Neutrophil (primary cell): ENCODE data around the gene CENPB.

Source experiments
- H3K27ac ChIP-seq: fragments of 200-600 bp; sonication (generic); 2 replicates; pipeline ENCODE4 v1.5.1; 2016; ENCODE audit warnings: mild to moderate bottlenecking, moderate library complexity
- H3K27me3 ChIP-seq: fragments of 200-600 bp; sonication (generic); 2 replicates; pipeline ENCODE4 v1.6.0; 2016; ENCODE audit warnings: mild to moderate bottlenecking
- H3K36me3 ChIP-seq: fragments of 200-600 bp; sonication (generic); 2 replicates; pipeline ENCODE4 v1.5.1; 2017
- H3K4me1 ChIP-seq, 2 experiments: fragments of 200-600 bp in 1 of 2; sonication (generic) in 1 of 2; 1 replicate in 1 of 2; 2 replicates in 1 of 2; pipeline versions ENCODE4 v1.5.1 to v1.6.1; 2013 to 2016; ENCODE audit warnings: low read depth in 1 of 2, low read length in 1 of 2, mild to moderate bottlenecking in 1 of 2, moderate library complexity in 1 of 2; ENCODE audit not compliant: control insufficient read depth in 1 of 2, insufficient read depth in 1 of 2
- H3K4me3 ChIP-seq, 2 experiments: fragments of 200-600 bp in 1 of 2; sonication (generic) in 1 of 2; 1 replicate in 1 of 2; 2 replicates in 1 of 2; pipeline ENCODE4 v1.5.1; 2013 to 2016; ENCODE audit warnings: low read depth in 1 of 2, low read length in 1 of 2, mild to moderate bottlenecking in 1 of 2, moderate library complexity in 1 of 2
- H3K9me3 ChIP-seq: fragments of 200-600 bp; sonication (generic); 2 replicates; pipeline ENCODE4 v1.5.1; 2016
- TF ChIP-seq, protein P1 (sequence below): fragments of 200-600 bp; sonication (generic); IDR thresholded peaks from 2 replicates; pipeline ENCODE4 v1.5.1; 2016; ENCODE audit warnings: antibody characterized with exemption

CENPB gene

DNA sequence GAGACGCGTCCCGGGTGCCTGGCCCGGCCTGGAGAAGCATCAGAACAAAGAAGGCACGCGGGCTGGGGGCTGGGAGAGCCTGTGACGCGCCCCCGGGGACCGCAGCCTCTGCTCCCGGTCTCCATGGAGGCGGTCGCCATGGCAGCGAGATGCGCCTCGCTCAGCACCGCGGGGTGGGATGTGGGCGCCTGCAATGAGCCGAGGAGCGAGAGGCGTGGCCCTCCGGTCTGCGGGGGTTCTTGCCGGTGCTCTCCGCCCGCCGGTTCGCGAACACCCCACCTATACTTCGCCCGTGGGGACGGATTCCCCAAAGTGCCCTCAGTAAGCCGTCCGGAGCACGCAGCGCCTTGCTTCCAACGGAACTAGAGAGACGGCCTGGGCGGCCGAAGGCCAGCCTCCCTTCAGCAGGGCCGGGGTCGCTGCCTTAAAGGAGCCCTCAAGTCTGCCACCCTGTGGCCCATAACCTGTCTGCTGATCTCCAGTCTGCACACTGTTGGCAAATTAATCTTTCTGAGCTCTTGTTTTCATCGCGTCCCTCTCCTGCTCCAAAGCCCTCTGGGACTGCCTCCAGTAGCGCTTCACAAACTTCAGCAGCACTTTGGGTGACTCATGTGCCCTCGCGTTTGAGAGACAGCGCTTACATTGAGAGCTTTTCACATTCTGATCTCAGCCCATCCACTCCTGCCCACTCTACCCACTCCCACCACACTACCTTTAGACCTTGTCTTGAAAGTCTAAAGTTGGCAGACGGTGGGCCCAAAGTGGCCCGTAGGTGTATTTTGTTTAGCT lies 18.0 kb downstream of the CENPB start:
- Histone ChIP-seq H3K36me3 (no peaks in the 10 kb centered on the region), H3K27ac (peak overlapping the region; percentile 86), H3K4me1 (peaks cover 69% of the 10 kb centered on the region in 2 experiments), H3K27me3 (no peaks in the 10 kb centered on the region), H3K9me3 (no peaks in the 10 kb centered on the region), H3K4me3 (peak overlapping the region; percentile 86 to 92)
- TF ChIP-seq, protein P1, sequence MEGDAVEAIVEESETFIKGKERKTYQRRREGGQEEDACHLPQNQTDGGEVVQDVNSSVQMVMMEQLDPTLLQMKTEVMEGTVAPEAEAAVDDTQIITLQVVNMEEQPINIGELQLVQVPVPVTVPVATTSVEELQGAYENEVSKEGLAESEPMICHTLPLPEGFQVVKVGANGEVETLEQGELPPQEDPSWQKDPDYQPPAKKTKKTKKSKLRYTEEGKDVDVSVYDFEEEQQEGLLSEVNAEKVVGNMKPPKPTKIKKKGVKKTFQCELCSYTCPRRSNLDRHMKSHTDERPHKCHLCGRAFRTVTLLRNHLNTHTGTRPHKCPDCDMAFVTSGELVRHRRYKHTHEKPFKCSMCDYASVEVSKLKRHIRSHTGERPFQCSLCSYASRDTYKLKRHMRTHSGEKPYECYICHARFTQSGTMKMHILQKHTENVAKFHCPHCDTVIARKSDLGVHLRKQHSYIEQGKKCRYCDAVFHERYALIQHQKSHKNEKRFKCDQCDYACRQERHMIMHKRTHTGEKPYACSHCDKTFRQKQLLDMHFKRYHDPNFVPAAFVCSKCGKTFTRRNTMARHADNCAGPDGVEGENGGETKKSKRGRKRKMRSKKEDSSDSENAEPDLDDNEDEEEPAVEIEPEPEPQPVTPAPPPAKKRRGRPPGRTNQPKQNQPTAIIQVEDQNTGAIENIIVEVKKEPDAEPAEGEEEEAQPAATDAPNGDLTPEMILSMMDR = no peak

DNA sequence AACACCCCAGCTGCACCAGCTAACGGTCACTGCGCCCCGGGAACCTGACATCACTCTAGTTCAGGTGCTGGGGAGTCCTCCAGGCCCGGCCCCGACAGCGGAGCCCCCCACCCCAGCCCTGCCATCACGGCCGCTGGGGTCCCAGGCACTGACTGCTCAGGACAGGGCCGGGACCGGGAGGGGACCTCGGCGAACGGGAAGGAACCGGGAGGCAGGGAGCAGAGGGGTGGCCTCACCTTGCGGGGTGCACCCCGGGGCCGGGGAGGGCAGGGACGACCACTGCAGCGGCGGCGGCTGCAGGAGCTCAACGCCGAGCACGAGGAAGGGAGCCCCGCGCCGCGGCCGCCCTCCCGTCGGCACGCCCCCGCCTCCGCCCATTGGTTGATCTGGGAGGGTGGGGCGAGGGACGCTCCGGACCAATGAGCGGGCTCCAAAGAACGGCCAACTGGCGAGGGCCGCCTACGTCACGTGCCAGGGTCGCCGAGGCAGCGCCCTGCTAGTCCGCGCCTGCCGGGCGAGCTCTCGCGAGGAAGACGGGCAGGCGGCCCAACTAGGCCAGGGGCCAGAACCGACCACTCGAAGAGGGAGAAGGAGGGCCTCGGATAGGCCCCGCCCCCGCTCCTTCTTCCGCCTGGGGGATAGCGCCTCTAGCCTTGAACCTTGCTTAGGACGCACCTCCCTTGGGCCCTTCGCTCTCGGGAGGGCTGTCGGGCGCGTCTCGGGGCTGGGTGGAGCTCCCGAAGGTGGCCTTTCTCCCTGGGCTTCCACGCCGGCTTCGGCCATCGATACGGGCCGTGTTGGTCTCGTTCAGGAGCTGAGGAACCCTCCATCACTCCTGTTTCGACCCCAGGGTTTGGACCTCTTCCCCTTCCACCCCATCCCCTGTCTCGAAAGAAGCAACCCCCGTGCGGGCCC lies 18.9 kb downstream of the CENPB start, which contains the start of gene ADISSP:
Gene ADISSP (minus strand): TSS at position 327 of the 915 bp plus-strand sequence. CDS start 7,653 bp downstream, outside the sequence.
- Histone ChIP-seq H3K27ac (peak within 1 kb of the TSS; percentile 86), H3K36me3 (no peaks in the 10 kb centered on the region), H3K4me1 (peaks cover 72 to 75% of the 10 kb centered on the region in 2 experiments), H3K27me3 (no peaks in the 10 kb centered on the region), H3K4me3 (peak within 1 kb of the TSS; percentile 86 to 92), H3K9me3 (no peaks in the 10 kb centered on the region)
- TF ChIP-seq, protein P1 = peak; percentile 61

DNA sequence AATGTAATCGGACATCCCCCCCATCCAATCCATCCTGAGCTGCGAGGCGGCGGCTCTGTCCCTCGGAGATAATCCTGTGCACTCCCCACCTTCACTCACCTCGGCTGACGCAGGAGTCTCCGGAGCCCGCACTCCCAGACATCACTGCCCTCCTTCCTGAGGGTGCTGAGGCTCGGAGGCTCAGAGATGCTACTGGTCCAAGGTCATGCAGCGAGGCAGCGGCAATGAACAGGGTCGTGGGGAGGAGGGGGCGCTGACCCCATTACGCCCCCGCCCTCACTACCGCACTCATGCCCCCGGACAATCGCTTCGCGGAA lies 19.5 kb downstream of the CENPB start:
- Histone ChIP-seq H3K4me3 (peak overlapping the region; percentile 86 to 92), H3K9me3 (no peaks in the 10 kb centered on the region), H3K36me3 (no peaks in the 10 kb centered on the region), H3K27me3 (no peaks in the 10 kb centered on the region), H3K4me1 (peaks cover 72 to 79% of the 10 kb centered on the region in 2 experiments), H3K27ac (peak overlapping the region; percentile 86)
- TF ChIP-seq, protein P1 = no peak

DNA sequence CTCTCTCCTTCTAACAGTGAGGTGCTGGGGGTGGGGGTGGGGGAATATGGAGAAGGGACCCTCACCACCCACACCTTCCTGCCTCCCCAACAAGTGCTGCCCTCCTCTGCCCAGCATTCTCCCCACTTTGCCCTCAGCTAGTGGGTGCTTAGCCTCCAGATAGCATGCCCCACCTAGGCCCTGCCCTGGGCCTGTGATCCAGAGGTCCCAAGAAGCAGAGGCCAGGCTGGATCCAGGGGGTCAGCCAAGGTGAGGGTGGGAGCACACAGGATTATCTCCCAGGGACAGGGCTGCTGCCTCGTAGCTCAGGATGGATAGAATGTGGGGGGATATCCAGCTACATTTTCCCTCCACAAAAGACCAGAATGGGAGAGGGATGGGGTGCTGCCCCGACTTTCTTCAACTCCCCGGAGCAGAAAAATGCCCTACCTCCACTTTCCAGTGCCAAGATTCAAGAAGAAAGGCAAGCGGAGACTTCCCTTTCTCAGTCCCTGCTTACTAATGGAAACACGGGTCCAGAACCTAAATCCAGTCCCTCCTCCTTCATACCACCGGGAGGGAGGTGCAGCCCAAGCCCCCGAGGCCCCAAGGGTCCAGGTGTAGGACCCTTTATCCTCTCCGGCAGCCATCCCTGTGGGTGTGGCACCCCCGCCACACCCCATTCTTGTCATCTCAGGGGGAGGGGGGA lies 20.0 kb downstream of the CENPB start:
- Histone ChIP-seq H3K4me1 (peaks cover 71 to 76% of the 10 kb centered on the region in 2 experiments), H3K9me3 (no peaks in the 10 kb centered on the region), H3K4me3 (peak overlapping the region; percentile 86 to 92), H3K36me3 (no peaks in the 10 kb centered on the region), H3K27ac (peak overlapping the region; percentile 86), H3K27me3 (no peaks in the 10 kb centered on the region)
- TF ChIP-seq, protein P1 = no peak

DNA sequence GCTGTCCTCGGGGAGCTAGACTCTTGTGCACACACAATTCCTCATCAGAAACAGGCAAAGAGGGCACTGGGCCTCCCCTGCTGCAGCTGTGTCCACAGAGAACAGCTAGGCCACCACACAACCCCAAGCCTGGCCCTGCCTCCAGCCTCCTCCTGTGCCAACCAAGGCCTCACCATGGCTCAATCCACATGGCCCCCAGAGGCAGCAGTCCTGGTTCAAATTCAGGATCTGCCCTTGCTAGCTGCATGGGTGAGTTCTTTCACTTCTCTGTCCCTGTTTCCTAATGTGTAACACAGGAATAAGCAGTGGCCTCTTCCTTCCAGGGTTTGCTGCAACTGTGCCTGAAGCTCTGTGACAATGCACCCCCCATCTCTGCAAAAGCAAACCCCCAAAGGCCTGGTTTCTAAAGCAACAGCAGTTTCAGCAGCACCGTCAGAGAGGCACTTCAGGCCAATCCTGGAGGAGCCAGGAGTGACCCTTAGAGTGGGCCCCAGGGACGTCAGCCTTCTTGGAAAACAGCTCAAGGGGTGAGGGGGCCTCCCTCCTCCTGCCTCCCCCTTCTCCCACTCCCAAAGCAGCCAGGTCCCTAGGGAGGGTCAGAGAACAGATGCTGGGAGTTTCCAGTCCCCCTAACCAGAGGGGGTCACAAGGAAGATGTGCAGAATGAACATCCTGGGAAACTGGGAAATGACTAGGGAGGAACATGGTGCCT lies 21.2 kb downstream of the CENPB start:
- peaks cover 67 to 71% of the 10 kb centered on the region in 2 experiments for H3K4me1 ChIP-seq

More for the DNA sequence above, 21.2 kb downstream of the CENPB start:
- H3K4me3 ChIP-seq = no peak overlapping the region
- peak overlapping the region; percentile 86 for H3K27ac ChIP-seq
- no peaks in the 10 kb centered on the region for H3K9me3 ChIP-seq
- H3K36me3 ChIP-seq = no peaks in the 10 kb centered on the region
- TF ChIP-seq, protein P1 = no peak
- H3K27me3 ChIP-seq = no peaks in the 10 kb centered on the region
